ENCODE data around the gene DMXL1.

- TF ChIP-seq CTCF (IDR thresholded peaks at IDR 0.05) (no peak), POLR2A (IDR thresholded peaks at IDR 0.05; ENCODE audit: low read length) (no peak), USF2 (IDR thresholded peaks at IDR 0.05) (no peak), RARB (CRISPR knock-in tag; IDR thresholded peaks at IDR 0.05) (no peak), RAD21 (conservative IDR thresholded peaks at IDR 0.05 in 1 of 2, IDR thresholded peaks at IDR 0.05 in 1 of 2) (no peak)
Measured at GRCh38 chr5:119174578-119175163, 103.8 kb downstream of the DMXL1 start.

All from A549 (cell line).